ENCODE data around the gene GPNMB. TPM values are rescaled to one million over a fixed set of nuclear protein-coding genes. Genes with fewer than 3 reads are reported as not detected.
A peak's percentile ranks its signal among the peaks of the same experiment; 100 is the strongest.

GPNMB gene
- total RNA-seq, 1 donor = 60.9 TPM

GRCh38 chr7:23293500-23294073 lies 47.0 kb downstream of the GPNMB start:
- no peak for DNase-seq (ENCODE audit: low read depth)
- H3K4me3 ChIP-seq (ENCODE audit: low read depth, low read length) = no peak overlapping the region
- TF ChIP-seq, protein P1, sequence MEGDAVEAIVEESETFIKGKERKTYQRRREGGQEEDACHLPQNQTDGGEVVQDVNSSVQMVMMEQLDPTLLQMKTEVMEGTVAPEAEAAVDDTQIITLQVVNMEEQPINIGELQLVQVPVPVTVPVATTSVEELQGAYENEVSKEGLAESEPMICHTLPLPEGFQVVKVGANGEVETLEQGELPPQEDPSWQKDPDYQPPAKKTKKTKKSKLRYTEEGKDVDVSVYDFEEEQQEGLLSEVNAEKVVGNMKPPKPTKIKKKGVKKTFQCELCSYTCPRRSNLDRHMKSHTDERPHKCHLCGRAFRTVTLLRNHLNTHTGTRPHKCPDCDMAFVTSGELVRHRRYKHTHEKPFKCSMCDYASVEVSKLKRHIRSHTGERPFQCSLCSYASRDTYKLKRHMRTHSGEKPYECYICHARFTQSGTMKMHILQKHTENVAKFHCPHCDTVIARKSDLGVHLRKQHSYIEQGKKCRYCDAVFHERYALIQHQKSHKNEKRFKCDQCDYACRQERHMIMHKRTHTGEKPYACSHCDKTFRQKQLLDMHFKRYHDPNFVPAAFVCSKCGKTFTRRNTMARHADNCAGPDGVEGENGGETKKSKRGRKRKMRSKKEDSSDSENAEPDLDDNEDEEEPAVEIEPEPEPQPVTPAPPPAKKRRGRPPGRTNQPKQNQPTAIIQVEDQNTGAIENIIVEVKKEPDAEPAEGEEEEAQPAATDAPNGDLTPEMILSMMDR (IDR thresholded peaks at IDR 0.05; ENCODE audit: insufficient read depth, low read depth, low read length) = no peak

GRCh38 chr7:23294549-23295400 lies 48.2 kb downstream of the GPNMB start:
- H3K4me3 ChIP-seq (ENCODE audit: low read depth, low read length) = no peak overlapping the region
- no peak for DNase-seq (ENCODE audit: low read depth)
- TF ChIP-seq, protein P1 (IDR thresholded peaks at IDR 0.05; ENCODE audit: insufficient read depth, low read depth, low read length) = no peak

- H3K4me3 ChIP-seq (ENCODE audit: low read depth, low read length) = no peak overlapping the region
- TF ChIP-seq, protein P1 (IDR thresholded peaks at IDR 0.05; ENCODE audit: insufficient read depth, low read depth, low read length) = no peak
- no peak for DNase-seq (ENCODE audit: low read depth)
Measured at GRCh38 chr7:23295401-23295697, 48.8 kb downstream of the GPNMB start.

DNA sequence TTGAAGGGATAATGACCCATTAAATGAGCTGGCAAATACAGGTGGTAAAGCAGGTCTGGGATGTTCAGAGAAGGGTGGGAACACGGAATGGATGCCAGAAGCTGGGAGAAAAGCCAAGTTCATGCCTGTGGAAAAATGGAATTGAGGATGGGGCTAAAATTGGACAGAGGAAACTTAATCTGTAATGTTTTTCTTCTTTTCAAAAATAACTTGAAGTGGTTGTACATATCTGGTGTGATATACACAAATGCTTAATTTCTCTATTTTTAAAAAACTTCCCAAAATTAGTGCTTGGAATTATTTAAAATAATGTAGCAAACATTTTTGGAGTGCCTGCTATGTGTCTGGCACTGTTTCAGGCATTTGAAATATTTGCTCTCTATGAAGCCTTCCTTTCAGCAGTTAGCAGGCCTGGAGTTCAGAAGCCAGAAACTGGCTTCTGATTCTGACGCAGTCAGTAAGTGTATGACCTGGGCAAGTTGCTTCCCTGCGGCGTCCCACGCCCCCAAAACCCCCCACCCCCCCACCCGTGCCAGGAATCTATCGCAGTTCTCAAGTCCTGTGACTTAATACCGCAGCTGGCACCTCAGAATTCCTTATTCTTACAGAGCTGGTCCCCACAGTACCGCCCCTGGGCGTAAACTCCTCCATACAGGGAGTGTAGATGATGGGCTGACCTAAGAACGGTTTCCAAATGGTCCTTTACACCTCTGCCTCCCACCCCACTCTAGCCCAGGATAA lies 51.7 kb downstream of the GPNMB start:
- TF ChIP-seq, protein P1 (IDR thresholded peaks at IDR 0.05; ENCODE audit: insufficient read depth, low read depth, low read length) = no peak
- H3K4me3 ChIP-seq (ENCODE audit: low read depth, low read length) = peak overlapping the region; percentile 92
- DNase-seq (ENCODE audit: low read depth) = peak; percentile 49

DNA sequence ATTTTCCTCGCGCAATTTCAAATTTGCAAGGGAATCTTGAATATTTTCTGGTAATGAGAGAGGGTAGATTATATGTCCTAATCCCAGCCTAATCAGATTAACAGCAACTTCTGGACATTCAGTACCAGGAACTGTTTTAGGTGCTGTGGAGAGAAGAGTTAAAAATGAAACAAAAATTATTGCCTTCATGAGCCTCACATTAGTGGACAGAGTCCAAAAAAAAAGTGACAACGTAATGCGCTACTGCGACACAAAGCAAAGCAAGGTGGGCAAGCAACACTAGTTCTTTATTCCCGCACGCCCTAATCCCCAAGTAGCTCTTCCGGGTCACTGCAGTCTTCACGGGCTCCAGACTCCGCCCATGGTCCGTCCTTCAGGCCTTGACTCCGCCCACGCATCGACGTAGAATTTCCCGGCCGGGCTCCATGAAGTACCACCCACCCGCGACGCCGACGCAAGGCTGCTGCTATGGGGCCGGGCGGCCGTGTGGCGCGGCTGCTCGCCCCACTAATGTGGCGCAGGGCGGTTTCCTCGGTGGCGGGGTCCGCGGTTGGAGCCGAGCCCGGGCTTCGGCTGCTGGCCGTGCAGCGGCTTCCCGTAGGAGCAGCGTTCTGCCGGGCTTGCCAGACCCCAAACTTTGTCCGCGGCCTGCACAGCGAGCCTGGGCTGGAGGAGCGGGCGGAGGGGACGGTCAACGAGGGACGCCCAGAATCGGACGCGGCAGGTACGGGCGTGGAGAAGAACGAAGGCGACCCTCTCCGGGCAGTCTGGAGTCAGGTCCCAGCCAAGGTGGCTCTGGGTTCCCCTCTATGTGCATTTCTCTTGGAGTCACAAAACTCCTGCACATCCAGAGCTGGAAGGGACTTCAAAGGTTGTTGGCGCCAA lies 52.6 kb downstream of the GPNMB start, which contains the start of gene MALSU1:
Gene MALSU1, plus strand, starts transcription at position 455 of the 885 bp plus-strand sequence. Its CDS starts 14 bp downstream, at position 469.
- TF ChIP-seq, protein P1 (IDR thresholded peaks at IDR 0.05; ENCODE audit: insufficient read depth, low read depth, low read length) = no peak
- peak within 1 kb of the TSS; percentile 92 for H3K4me3 ChIP-seq (ENCODE audit: low read depth, low read length)
- peak; percentile 96 for DNase-seq (ENCODE audit: low read depth)

GRCh38 chr7:23299770-23300300 lies 53.3 kb downstream of the GPNMB start:
- peak; percentile 64 for DNase-seq (ENCODE audit: low read depth)
- H3K4me3 ChIP-seq (ENCODE audit: low read depth, low read length) = peak overlapping the region; percentile 92
- TF ChIP-seq, protein P1 (IDR thresholded peaks at IDR 0.05; ENCODE audit: insufficient read depth, low read depth, low read length) = no peak

Measured in fibroblast of villous mesenchyme (primary cell).